GM18519 (cell line): ENCODE measurements around the gene PROB1.
"Not testable (repeated sequence)": the region's sequence is repeated elsewhere in the genome, so short reads cannot be mapped to it uniquely, and the experiment has no call there.

Source experiments
- ATAC-seq: cut with Tn5 transposase; IDR thresholded peaks from one replicate; pipeline ENCODE4 v1.9.1; 2021; ENCODE audit warnings: mild to moderate bottlenecking, moderate library complexity; ENCODE audit not compliant: unreplicated experiment, low FRiP score

The PROB1 gene

GRCh38 chr5:139392678-139393496 is 2.0 kb downstream of the PROB1 start:
- peak; percentile 42 for ATAC-seq

- ATAC-seq, result no peak
Measured at GRCh38 chr5:139392324-139392677, 2.6 kb downstream of the PROB1 start.

GRCh38 chr5:139391570-139392323 is 3.2 kb downstream of the PROB1 start:
- no peak for ATAC-seq

GRCh38 chr5:139390639-139391569 is 4.0 kb downstream of the PROB1 start:
- ATAC-seq, result no peak

- peak; percentile 24 for ATAC-seq
Measured at GRCh38 chr5:139389701-139390638, 4.9 kb downstream of the PROB1 start, which contains the start of gene MZB1. MZB1 (minus strand) TSS chr5:139389913; CDS start chr5:139389856, 57 bp downstream.

GRCh38 chr5:139388198-139388821 is 6.6 kb downstream of the PROB1 start:
- ATAC-seq, result no peak

GRCh38 chr5:139387611-139388197 is 7.2 kb downstream of the PROB1 start:
- no peak for ATAC-seq

- ATAC-seq, result not testable (repeated sequence)
Measured at GRCh38 chr5:139386956-139387355, 7.9 kb downstream of the PROB1 start.

GRCh38 chr5:139386050-139386438 is 8.9 kb downstream of the PROB1 start:
- no peak for ATAC-seq

GRCh38 chr5:139385061-139386049 is 9.5 kb downstream of the PROB1 start:
- no peak for ATAC-seq

- no peak for ATAC-seq
Measured at GRCh38 chr5:139384591-139385051, 10.3 kb downstream of the PROB1 start.

- no peak for ATAC-seq
Measured at GRCh38 chr5:139383993-139384590, 10.8 kb downstream of the PROB1 start.

- ATAC-seq, result no peak
Measured at GRCh38 chr5:139383275-139383992, 11.5 kb downstream of the PROB1 start, which contains the start of gene SLC23A1. SLC23A1 (minus strand) TSS chr5:139383297; CDS start chr5:139383253, 44 bp downstream.

GRCh38 chr5:139382807-139383206 is 12.1 kb downstream of the PROB1 start:
- no peak for ATAC-seq

- no peak for ATAC-seq
Measured at GRCh38 chr5:139381837-139382761, 12.8 kb downstream of the PROB1 start.
